ENCODE data around the gene MOCS3.

MOCS3 gene

GRCh38 chr20:50958615-50959542 lies at the start of gene MOCS3:
Gene MOCS3 (plus strand): TSS chr20:50958818. CDS start chr20:50958843, 25 bp downstream.
- peak; percentile 75 for DNase-seq
- peak within 1 kb of the TSS; percentile 96 for H3K4me3 Mint-ChIP-seq
- peaks cover 13 to 23% of the 10 kb centered on the region in 2 donors for H3K36me3 Mint-ChIP-seq
- H3K27ac Mint-ChIP-seq: peak within 1 kb of the TSS; percentile 100
- peaks cover 9 to 38% of the 10 kb centered on the region in 2 donors for H3K4me1 Mint-ChIP-seq
- no peaks in the 10 kb centered on the region for H3K27me3 Mint-ChIP-seq
- H3K9me3 Mint-ChIP-seq: peaks cover 0 to 3% of the 10 kb centered on the region in 2 donors
- peak; percentile 81 to 83 for ATAC-seq (replicated peaks)

- H3K4me3 Mint-ChIP-seq: no peak overlapping the region
- no peak for DNase-seq
- H3K27me3 Mint-ChIP-seq: no peaks in the 10 kb centered on the region
- peaks cover 13 to 31% of the 10 kb centered on the region in 2 donors for H3K36me3 Mint-ChIP-seq
- peak overlapping the region; percentile 73 for H3K27ac Mint-ChIP-seq
- no peaks in the 10 kb centered on the region for H3K9me3 Mint-ChIP-seq
- peaks cover 33 to 67% of the 10 kb centered on the region in 2 donors for H3K4me1 Mint-ChIP-seq
- peak; percentile 53 to 72 for ATAC-seq (replicated peaks)
These were observed 49.2 kb upstream of the MOCS3 start for GRCh38 chr20:50909413-50909812.

- Mint-ChIP-seq H3K4me3 (no peak overlapping the region), H3K4me1 (peaks cover 32 to 67% of the 10 kb centered on the region in 2 donors), H3K36me3 (peaks cover 13 to 31% of the 10 kb centered on the region in 2 donors), H3K27ac (peak overlapping the region; percentile 47), H3K27me3 (no peaks in the 10 kb centered on the region), H3K9me3 (no peaks in the 10 kb centered on the region)
- no peak for DNase-seq
- no peak for ATAC-seq (replicated peaks)
These were observed 47.6 kb upstream of the MOCS3 start for GRCh38 chr20:50911030-50911429.

GRCh38 chr20:50911716-50912115 lies 46.9 kb upstream of the MOCS3 start:
- H3K9me3 Mint-ChIP-seq: no peaks in the 10 kb centered on the region
- H3K27me3 Mint-ChIP-seq: no peaks in the 10 kb centered on the region
- H3K36me3 Mint-ChIP-seq: peaks cover 17 to 36% of the 10 kb centered on the region in 2 donors
- peaks cover 37 to 70% of the 10 kb centered on the region in 2 donors for H3K4me1 Mint-ChIP-seq
- H3K27ac Mint-ChIP-seq: peak overlapping the region; percentile 47
- no peak for DNase-seq
- ATAC-seq (replicated peaks): peak; percentile 25 to 51
- H3K4me3 Mint-ChIP-seq: no peak overlapping the region

GRCh38 chr20:50913690-50914375 lies 44.8 kb upstream of the MOCS3 start:
- H3K4me1 Mint-ChIP-seq: peaks cover 51 to 77% of the 10 kb centered on the region in 2 donors
- ATAC-seq (replicated peaks) (peak in 1 of 2 donors; percentile 57), DNase-seq (no peak)
- no peaks in the 10 kb centered on the region for H3K9me3 Mint-ChIP-seq
- H3K4me3 Mint-ChIP-seq: no peak overlapping the region
- peaks cover 23 to 40% of the 10 kb centered on the region in 2 donors for H3K36me3 Mint-ChIP-seq
- no peaks in the 10 kb centered on the region for H3K27me3 Mint-ChIP-seq
- H3K27ac Mint-ChIP-seq: no peak overlapping the region

GRCh38 chr20:50915424-50915823 lies 43.2 kb upstream of the MOCS3 start:
- Mint-ChIP-seq H3K4me1 (peaks cover 51 to 80% of the 10 kb centered on the region in 2 donors), H3K27ac (no peak overlapping the region), H3K4me3 (no peak overlapping the region), H3K36me3 (peaks cover 22 to 38% of the 10 kb centered on the region in 2 donors), H3K9me3 (no peaks in the 10 kb centered on the region), H3K27me3 (no peaks in the 10 kb centered on the region)
- ATAC-seq (replicated peaks): no peak
- DNase-seq: no peak

GRCh38 chr20:50916257-50916656 lies 42.4 kb upstream of the MOCS3 start:
- no peak overlapping the region for H3K27ac Mint-ChIP-seq
- no peaks in the 10 kb centered on the region for H3K27me3 Mint-ChIP-seq
- ATAC-seq (replicated peaks) (no peak), DNase-seq (no peak)
- H3K9me3 Mint-ChIP-seq: no peaks in the 10 kb centered on the region
- peaks cover 47 to 80% of the 10 kb centered on the region in 2 donors for H3K4me1 Mint-ChIP-seq
- H3K4me3 Mint-ChIP-seq: no peak overlapping the region
- H3K36me3 Mint-ChIP-seq: peaks cover 21 to 36% of the 10 kb centered on the region in 2 donors

- DNase-seq (no peak), ATAC-seq (replicated peaks) (no peak)
- Mint-ChIP-seq H3K4me1 (peaks cover 44 to 80% of the 10 kb centered on the region in 2 donors), H3K27me3 (no peaks in the 10 kb centered on the region), H3K27ac (peak overlapping the region; percentile 65), H3K9me3 (no peaks in the 10 kb centered on the region), H3K4me3 (peak overlapping the region; percentile 27 to 28), H3K36me3 (peaks cover 19 to 33% of the 10 kb centered on the region in 2 donors)
These were observed 41.7 kb upstream of the MOCS3 start for GRCh38 chr20:50916934-50917333.

GRCh38 chr20:50918403-50918802 lies 40.2 kb upstream of the MOCS3 start:
- no peaks in the 10 kb centered on the region for H3K27me3 Mint-ChIP-seq
- H3K9me3 Mint-ChIP-seq: no peaks in the 10 kb centered on the region
- no peak overlapping the region for H3K4me3 Mint-ChIP-seq
- ATAC-seq (replicated peaks) (no peak), DNase-seq (no peak)
- peak overlapping the region; percentile 80 for H3K27ac Mint-ChIP-seq
- H3K4me1 Mint-ChIP-seq: peaks cover 43 to 84% of the 10 kb centered on the region in 2 donors
- H3K36me3 Mint-ChIP-seq: peaks cover 19 to 30% of the 10 kb centered on the region in 2 donors

- Mint-ChIP-seq H3K4me1 (peaks cover 37 to 81% of the 10 kb centered on the region in 2 donors), H3K9me3 (no peaks in the 10 kb centered on the region), H3K27me3 (no peaks in the 10 kb centered on the region), H3K27ac (peak overlapping the region; percentile 6), H3K4me3 (no peak overlapping the region), H3K36me3 (peaks cover 20 to 27% of the 10 kb centered on the region in 2 donors)
- DNase-seq (no peak), ATAC-seq (replicated peaks) (no peak)
These were observed 39.1 kb upstream of the MOCS3 start for GRCh38 chr20:50919567-50919966.

GRCh38 chr20:50920997-50921396 lies 37.6 kb upstream of the MOCS3 start:
- peaks cover 46 to 87% of the 10 kb centered on the region in 2 donors for H3K4me1 Mint-ChIP-seq
- no peak overlapping the region for H3K27ac Mint-ChIP-seq
- H3K4me3 Mint-ChIP-seq: no peak overlapping the region
- DNase-seq (no peak), ATAC-seq (replicated peaks) (no peak)
- H3K36me3 Mint-ChIP-seq: peaks cover 31 to 38% of the 10 kb centered on the region in 2 donors
- H3K27me3 Mint-ChIP-seq: no peaks in the 10 kb centered on the region
- H3K9me3 Mint-ChIP-seq: no peaks in the 10 kb centered on the region

- Mint-ChIP-seq H3K36me3 (peaks cover 25 to 33% of the 10 kb centered on the region in 2 donors), H3K27me3 (no peaks in the 10 kb centered on the region)
These were observed 36.7 kb upstream of the MOCS3 start for GRCh38 chr20:50921803-50922501.

GRCh38 chr20:50924261-50924920 lies 34.2 kb upstream of the MOCS3 start:
- Mint-ChIP-seq H3K4me1 (peaks cover 31 to 86% of the 10 kb centered on the region in 2 donors), H3K4me3 (no peak overlapping the region)
- no peak for DNase-seq

More at GRCh38 chr20:50921803-50922501, 36.7 kb upstream of the MOCS3 start:
- no peaks in the 10 kb centered on the region for H3K9me3 Mint-ChIP-seq
- DNase-seq (no peak), ATAC-seq (replicated peaks) (no peak)
- no peak overlapping the region for H3K4me3 Mint-ChIP-seq
- peaks cover 38 to 83% of the 10 kb centered on the region in 2 donors for H3K4me1 Mint-ChIP-seq
- peak overlapping the region; percentile 71 for H3K27ac Mint-ChIP-seq

More at GRCh38 chr20:50924261-50924920, 34.2 kb upstream of the MOCS3 start:
- Mint-ChIP-seq H3K27ac (no peak overlapping the region), H3K36me3 (peaks cover 27 to 36% of the 10 kb centered on the region in 2 donors), H3K27me3 (no peaks in the 10 kb centered on the region), H3K9me3 (no peaks in the 10 kb centered on the region)
- no peak for ATAC-seq (replicated peaks)
